Loucy (cell line): Measurements from ENCODE around the gene TLR1.

Experiments used
- CTCF ChIP-seq: fragments of 200-600 bp; sonication (generic); conservative IDR thresholded peaks from 2 replicates; pipeline ENCODE4 v1.5.1; 2014; ENCODE audit warnings: mild to moderate bottlenecking, antibody characterized with exemption, low read length
- EZH2phosphoT487 ChIP-seq: fragments of 200-600 bp; IDR thresholded peaks from 2 replicates; pipeline ENCODE4 v1.6.1; 2018; ENCODE audit warnings: antibody characterized with exemption, mild to moderate bottlenecking, moderate library complexity, borderline replicate concordance

GRCh38 chr4:38762560-38762959 is 42.0 kb downstream of the TLR1 start:
- TF ChIP-seq CTCF (no peak), EZH2phosphoT487 (no peak)
